IPS-18c (cell line): Measurements from ENCODE around the gene ZNF668.

Experiments used
- H3K4me3 ChIP-seq: 2 replicates; pipeline ENCODE4 v1.7.0; 2013; ENCODE audit warnings: low read depth, mild to moderate bottlenecking, low read length, moderate library complexity; ENCODE audit not compliant: insufficient read depth
- H3K9me3 ChIP-seq: one replicate; pipeline ENCODE4 v1.6.1; 2013; ENCODE audit warnings: mild to moderate bottlenecking, low read length, moderate library complexity; ENCODE audit not compliant: control insufficient read depth, insufficient read depth

Gene ZNF668

GRCh38 chr16:31073970-31074813, at the start of gene ZNF668, which contains the start of gene ZNF646:
Gene ZNF668 (minus strand): TSS chr16:31074240. CDS start chr16:31064459, 9,781 bp downstream.
Gene ZNF646 (plus strand): TSS chr16:31074422. CDS start chr16:31076325, 1,903 bp downstream.
- no peaks in the 10 kb centered on the region for H3K9me3 ChIP-seq
- peak within 1 kb of the TSS; percentile 100 for H3K4me3 ChIP-seq

GRCh38 chr16:31120129-31120528, 46.1 kb upstream of the ZNF668 start:
- Histone ChIP-seq H3K9me3 (no peaks in the 10 kb centered on the region), H3K4me3 (no peak overlapping the region)

GRCh38 chr16:31118223-31119155, 44.4 kb upstream of the ZNF668 start:
- Histone ChIP-seq H3K4me3 (peak overlapping the region; percentile 65), H3K9me3 (no peaks in the 10 kb centered on the region)

- Histone ChIP-seq H3K9me3 (no peaks in the 10 kb centered on the region), H3K4me3 (peak within 1 kb of the TSS; percentile 91)
Measured at GRCh38 chr16:31117384-31118222, 43.6 kb upstream of the ZNF668 start, which contains the start of gene KAT8. Gene KAT8 (plus strand): TSS chr16:31117664. CDS start chr16:31117682, 18 bp downstream.

- Histone ChIP-seq H3K9me3 (no peaks in the 10 kb centered on the region), H3K4me3 (no peak overlapping the region)
Measured at GRCh38 chr16:31114468-31114867, 40.4 kb upstream of the ZNF668 start.

- H3K4me3 ChIP-seq, result no peak overlapping the region
- H3K9me3 ChIP-seq, result no peaks in the 10 kb centered on the region
Measured at GRCh38 chr16:31113121-31114120, 39.4 kb upstream of the ZNF668 start.

GRCh38 chr16:31112711-31113110, 38.7 kb upstream of the ZNF668 start:
- H3K9me3 ChIP-seq, result no peaks in the 10 kb centered on the region
- no peak overlapping the region for H3K4me3 ChIP-seq

- Histone ChIP-seq H3K4me3 (no peak overlapping the region), H3K9me3 (no peaks in the 10 kb centered on the region)
Measured at GRCh38 chr16:31111881-31112466, 37.9 kb upstream of the ZNF668 start.

GRCh38 chr16:31110106-31111034, 36.3 kb upstream of the ZNF668 start:
- Histone ChIP-seq H3K4me3 (no peak overlapping the region), H3K9me3 (no peaks in the 10 kb centered on the region)

GRCh38 chr16:31109622-31110021, 35.6 kb upstream of the ZNF668 start:
- Histone ChIP-seq H3K4me3 (peak overlapping the region; percentile 93; the same call in 1 of the 2 replicates), H3K9me3 (no peaks in the 10 kb centered on the region)

GRCh38 chr16:31108794-31109558, 34.9 kb upstream of the ZNF668 start:
- Histone ChIP-seq H3K9me3 (no peaks in the 10 kb centered on the region), H3K4me3 (peak overlapping the region; percentile 93)

- Histone ChIP-seq H3K9me3 (no peaks in the 10 kb centered on the region), H3K4me3 (peak within 1 kb of the TSS; percentile 93)
Measured at GRCh38 chr16:31108035-31108793, 34.2 kb upstream of the ZNF668 start, which contains the start of gene BCKDK. Gene BCKDK (plus strand): TSS chr16:31108386. CDS start chr16:31109224, 838 bp downstream.

GRCh38 chr16:31107465-31107867, 33.4 kb upstream of the ZNF668 start:
- no peaks in the 10 kb centered on the region for H3K9me3 ChIP-seq
- H3K4me3 ChIP-seq, result no peak overlapping the region
